DND-41 (cell line): ENCODE measurements around the gene LGALS9C.
"Not testable (repeated sequence)": the region's sequence is repeated elsewhere in the genome, so short reads cannot be mapped to it uniquely, and the experiment has no call there.

Source experiments
- EZH2 ChIP-seq: IDR thresholded peaks from 3 replicates; pipeline ENCODE4 v1.6.1; 2012; ENCODE audit warnings: borderline replicate concordance, low read depth, mild to moderate bottlenecking, moderate library complexity, low read length, inconsistent platforms; ENCODE audit not compliant: severe bottlenecking
- TF ChIP-seq, protein P1 (sequence below): IDR thresholded peaks from 2 replicates; pipeline ENCODE4 v1.5.1; 2012; ENCODE audit warnings: borderline replicate concordance, low read length, moderate library complexity, mild to moderate bottlenecking; ENCODE audit not compliant: poor library complexity, severe bottlenecking; ENCODE audit errors: extremely low read depth

DNA sequence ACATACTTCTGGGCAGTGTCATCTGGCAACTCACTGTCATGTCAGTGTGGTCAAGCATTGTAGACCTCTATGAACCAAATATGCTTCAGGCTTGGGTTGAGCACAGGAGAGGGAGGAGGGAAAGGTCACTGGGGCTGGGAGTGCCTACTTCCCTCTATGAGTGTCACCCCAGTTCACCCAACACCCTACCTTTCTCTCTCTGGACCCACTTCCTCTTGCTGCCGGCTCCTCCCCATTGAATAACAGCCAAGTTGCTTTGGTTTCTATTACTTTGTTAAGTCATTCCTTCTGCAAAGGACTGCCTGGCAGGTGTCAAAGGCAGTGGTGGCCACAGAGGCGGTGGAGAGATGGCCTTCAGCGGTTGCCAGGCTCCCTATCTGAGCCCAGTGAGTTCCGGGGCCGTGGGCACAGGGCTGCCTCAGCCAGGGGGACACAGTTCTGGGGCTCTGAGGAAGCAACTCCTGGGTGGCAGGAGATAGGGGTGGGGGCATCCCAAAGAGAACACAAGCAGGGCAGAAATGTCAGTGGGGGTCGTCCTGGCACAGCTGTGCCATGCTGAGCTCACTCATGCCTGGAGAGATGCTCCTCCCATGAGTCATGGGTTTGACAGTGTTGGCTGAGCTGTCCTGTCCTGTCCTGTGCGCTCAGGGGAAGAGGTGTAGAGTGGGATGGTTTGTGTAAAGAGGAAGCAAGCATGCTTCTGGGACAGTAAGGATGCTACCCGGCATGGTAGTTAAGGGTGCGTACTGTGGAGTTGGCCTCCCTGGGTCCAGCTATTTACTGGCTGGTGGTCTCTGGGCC, at the start of gene LGALS9C:
- TF ChIP-seq, protein P1, sequence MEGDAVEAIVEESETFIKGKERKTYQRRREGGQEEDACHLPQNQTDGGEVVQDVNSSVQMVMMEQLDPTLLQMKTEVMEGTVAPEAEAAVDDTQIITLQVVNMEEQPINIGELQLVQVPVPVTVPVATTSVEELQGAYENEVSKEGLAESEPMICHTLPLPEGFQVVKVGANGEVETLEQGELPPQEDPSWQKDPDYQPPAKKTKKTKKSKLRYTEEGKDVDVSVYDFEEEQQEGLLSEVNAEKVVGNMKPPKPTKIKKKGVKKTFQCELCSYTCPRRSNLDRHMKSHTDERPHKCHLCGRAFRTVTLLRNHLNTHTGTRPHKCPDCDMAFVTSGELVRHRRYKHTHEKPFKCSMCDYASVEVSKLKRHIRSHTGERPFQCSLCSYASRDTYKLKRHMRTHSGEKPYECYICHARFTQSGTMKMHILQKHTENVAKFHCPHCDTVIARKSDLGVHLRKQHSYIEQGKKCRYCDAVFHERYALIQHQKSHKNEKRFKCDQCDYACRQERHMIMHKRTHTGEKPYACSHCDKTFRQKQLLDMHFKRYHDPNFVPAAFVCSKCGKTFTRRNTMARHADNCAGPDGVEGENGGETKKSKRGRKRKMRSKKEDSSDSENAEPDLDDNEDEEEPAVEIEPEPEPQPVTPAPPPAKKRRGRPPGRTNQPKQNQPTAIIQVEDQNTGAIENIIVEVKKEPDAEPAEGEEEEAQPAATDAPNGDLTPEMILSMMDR = not testable (repeated sequence)
- not testable (repeated sequence) for TF ChIP-seq EZH2
